Fibroblast of pulmonary artery (primary cell): Measurements from ENCODE around the gene ELL.
A peak's percentile ranks its signal among the peaks of the same experiment; 100 is the strongest.

Experiments
- DNase-seq: peaks from one replicate; pipeline ENCODE4 v3.0.0-alpha.2; 2010; ENCODE audit warnings: low read depth
- H3K4me3 ChIP-seq: replicated peaks from 2 replicates; pipeline ENCODE4 v1.5.1; 2011; ENCODE audit warnings: low read depth, mild to moderate bottlenecking, control low read depth, low read length, moderate library complexity
- TF ChIP-seq, protein P1 (sequence below): IDR thresholded peaks from 2 replicates; pipeline ENCODE4 v1.5.1; 2011; ENCODE audit warnings: mild to moderate bottlenecking, control low read depth, low read length, inconsistent platforms; ENCODE audit errors: missing control alignments

Gene ELL

DNA sequence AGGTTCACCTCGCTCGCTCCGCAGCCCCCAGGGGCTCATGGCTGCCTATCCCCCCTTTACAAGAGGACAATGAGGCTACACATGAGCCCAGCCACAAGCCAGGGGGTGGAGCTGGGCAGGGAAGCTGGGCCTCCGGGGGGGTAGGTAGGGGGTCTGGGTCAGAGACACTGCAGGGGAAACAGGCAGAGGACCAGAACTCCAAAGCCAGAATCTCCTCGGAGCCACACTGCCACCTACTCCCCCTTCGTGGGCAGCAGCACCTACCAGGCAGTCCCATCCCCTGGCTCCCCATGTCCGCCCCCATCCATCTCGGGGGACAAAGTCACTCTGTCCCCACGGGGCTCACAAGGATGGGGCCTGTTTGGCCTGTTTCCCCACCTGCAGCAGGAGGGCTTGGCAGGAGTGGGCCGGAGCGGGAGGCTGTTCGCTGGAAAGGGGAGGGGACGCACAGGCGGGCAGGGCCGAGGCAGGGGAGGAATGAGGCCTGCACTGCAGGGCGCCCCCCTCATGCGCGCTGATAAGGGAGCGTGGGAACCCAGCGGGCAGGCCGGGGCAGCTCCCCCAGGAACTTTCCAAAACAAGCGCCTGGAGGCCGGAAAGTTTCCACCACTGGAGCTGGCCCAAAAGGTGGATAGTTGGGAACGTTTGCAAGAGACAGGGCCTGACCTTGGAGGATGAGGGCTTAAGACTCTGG is 83.4 kb downstream of the ELL start:
- peak; percentile 81 for DNase-seq
- TF ChIP-seq, protein P1, sequence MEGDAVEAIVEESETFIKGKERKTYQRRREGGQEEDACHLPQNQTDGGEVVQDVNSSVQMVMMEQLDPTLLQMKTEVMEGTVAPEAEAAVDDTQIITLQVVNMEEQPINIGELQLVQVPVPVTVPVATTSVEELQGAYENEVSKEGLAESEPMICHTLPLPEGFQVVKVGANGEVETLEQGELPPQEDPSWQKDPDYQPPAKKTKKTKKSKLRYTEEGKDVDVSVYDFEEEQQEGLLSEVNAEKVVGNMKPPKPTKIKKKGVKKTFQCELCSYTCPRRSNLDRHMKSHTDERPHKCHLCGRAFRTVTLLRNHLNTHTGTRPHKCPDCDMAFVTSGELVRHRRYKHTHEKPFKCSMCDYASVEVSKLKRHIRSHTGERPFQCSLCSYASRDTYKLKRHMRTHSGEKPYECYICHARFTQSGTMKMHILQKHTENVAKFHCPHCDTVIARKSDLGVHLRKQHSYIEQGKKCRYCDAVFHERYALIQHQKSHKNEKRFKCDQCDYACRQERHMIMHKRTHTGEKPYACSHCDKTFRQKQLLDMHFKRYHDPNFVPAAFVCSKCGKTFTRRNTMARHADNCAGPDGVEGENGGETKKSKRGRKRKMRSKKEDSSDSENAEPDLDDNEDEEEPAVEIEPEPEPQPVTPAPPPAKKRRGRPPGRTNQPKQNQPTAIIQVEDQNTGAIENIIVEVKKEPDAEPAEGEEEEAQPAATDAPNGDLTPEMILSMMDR: no peak
- H3K4me3 ChIP-seq: peak overlapping the region; percentile 69

DNA sequence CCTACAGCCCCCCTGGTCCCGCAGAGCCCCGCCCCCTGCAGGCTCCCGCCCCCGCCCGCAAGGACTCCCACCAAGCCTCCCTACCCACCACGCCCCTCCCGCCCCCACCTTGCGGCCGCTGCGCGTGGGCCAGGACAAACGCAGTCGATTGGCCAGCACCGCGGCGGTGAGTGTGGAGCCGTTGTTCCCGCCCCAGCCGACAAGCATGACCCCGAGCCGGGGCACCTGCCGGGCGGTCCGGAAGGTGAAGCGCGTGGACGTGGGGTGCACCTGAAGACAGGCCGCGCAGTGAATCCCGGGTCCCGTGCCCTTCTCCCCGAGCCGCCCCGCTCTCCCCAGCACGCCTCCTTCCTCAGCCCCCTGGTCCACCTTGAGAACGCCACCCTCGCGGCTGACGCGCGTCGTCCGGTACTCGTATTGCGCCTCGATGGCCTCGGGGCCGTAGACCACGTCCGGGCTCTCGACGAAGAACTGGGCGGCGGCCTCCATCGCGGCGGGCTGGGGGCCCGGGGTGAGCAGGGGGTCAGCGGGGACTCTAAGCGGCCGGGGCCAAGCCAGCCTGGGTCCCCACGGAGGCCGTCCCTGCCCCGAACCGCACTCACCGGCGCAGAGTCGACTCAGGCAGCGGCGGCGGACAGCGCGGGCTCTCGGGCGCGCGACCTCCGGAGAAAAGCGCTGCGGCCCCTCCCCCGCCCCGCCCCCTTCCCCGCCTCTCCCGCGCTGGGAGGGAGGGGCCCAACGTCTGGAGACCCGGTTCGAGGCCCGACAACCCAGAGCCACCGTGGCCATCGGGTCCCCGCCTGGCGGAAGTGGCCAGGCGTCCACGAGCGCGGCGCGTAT is 84.2 kb downstream of the ELL start, which contains the start of gene ISYNA1:
TSS of gene ISYNA1 (minus strand) at position 643 of the 840 bp plus-strand sequence. CDS start at position 489, 154 bp downstream.
- TF ChIP-seq, protein P1: no peak
- peak within 1 kb of the TSS; percentile 69 for H3K4me3 ChIP-seq
- peak; percentile 60 for DNase-seq

DNA sequence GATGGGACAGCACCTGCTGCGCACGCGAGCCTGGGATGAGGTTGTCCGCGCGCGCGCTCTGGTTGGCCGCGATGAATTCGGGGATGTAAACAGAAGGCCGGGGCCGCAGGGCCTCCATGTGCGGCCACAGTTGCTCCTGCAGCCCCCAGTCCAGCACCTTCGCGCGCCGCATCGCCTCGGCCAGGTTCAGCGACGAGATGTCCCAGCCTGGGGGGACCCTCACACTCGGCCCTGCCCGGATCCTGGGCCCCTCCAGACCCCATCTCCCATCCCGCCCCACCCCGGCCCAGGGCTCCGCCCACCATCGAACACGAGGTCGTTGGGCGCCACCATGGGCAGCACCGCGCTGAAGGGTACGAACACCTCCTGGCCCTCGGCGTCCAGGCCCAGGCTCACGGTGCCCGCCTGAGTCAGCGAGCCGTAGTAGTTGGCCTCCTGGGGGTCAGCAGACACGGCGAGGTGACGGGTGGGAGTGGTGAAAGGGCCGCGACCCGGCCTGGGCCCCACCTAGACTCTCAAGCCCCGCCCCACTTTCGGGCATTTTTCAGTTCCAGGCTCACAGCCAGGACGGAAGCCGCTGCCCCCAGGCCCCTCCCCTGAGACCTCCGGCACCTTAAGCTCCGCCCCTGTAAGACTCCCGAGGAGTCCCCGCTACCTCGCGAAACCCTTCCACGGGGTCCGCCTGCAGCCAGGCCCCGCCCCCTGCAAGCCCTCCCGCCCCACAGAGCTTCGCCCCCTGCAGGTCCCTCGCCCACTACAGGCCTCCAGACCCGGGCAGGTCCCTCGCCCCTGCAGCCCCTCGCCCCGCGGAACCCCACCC is 85.0 kb downstream of the ELL start:
- TF ChIP-seq, protein P1: no peak
- H3K4me3 ChIP-seq: peak overlapping the region; percentile 69
- DNase-seq: peak; percentile 94

GRCh38 chr19:18435842-18436670 is 85.8 kb downstream of the ELL start:
- H3K4me3 ChIP-seq: no peak overlapping the region
- TF ChIP-seq, protein P1: no peak
- no peak for DNase-seq

GRCh38 chr19:18435178-18435841 is 86.6 kb downstream of the ELL start:
- TF ChIP-seq, protein P1: no peak
- no peak for DNase-seq
- H3K4me3 ChIP-seq: no peak overlapping the region
